IMR-90 (cell line): ENCODE measurements around the gene FBXL14. TPM values are rescaled to one million over a fixed set of nuclear protein-coding genes. Genes with fewer than 3 reads are reported as not detected.

Experiments used
- ATAC-seq: fragments of 200-7000 bp; cut with Tn5 transposase; 2 replicates; pipeline ENCODE4 v1.9.1; 2020; ENCODE audit warnings: low read depth, mild to moderate bottlenecking, moderate library complexity
- BruUV-seq: library from RNA; stranded (reverse); fragments of 400-500 nt; replicated peaks from 2 replicates; lab custom pipeline; 2021; lab: Mats Ljungman, UMichigan
- CTCF ChIA-PET: fragments of 300-600 bp; formaldehyde crosslinking; extraction: SDS; loops from one replicate; lab custom pipeline; 2021; ENCODE audit warnings: antibody characterized with exemption; lab: Yijun Ruan, JAX
- POLR2A ChIA-PET: fragments of 300-600 bp; sonication (Branson Sonifier 250); formaldehyde crosslinking; loops from one replicate; lab custom pipeline; 2022; ENCODE audit warnings: antibody characterized with exemption; ENCODE audit not compliant: unreplicated experiment; lab: Charles Lee
- DNase-seq: peaks from one replicate; pipeline ENCODE4 v3.0.0; 2013
- H2AFZ ChIP-seq: replicated peaks from 2 replicates; pipeline ENCODE3; 2013; ENCODE audit warnings: low read length, mild to moderate bottlenecking; ENCODE audit not compliant: poor library complexity
- H2AK5ac ChIP-seq: 2 replicates; pipeline ENCODE4 v1.6.1; 2013; ENCODE audit warnings: low read depth, low read length, inconsistent platforms
- H2AK9ac ChIP-seq: replicated peaks from 2 replicates; pipeline ENCODE3; 2013; ENCODE audit warnings: mild to moderate bottlenecking, low read depth, low read length, moderate library complexity; ENCODE audit not compliant: poor library complexity
- H2BK120ac ChIP-seq: 2 replicates; pipeline ENCODE4 v1.6.1; 2013; ENCODE audit warnings: low read depth, low read length, inconsistent platforms
- H2BK15ac ChIP-seq: 3 replicates; pipeline ENCODE4 v1.6.1; 2013; ENCODE audit warnings: low read depth, low read length, inconsistent platforms
- H2BK20ac ChIP-seq: 2 replicates; pipeline ENCODE4 v1.6.1; 2013; ENCODE audit warnings: low read depth, mild to moderate bottlenecking, inconsistent platforms, low read length, moderate library complexity
- H2BK5ac ChIP-seq: 2 replicates; pipeline ENCODE4 v1.6.1; 2013; ENCODE audit warnings: mild to moderate bottlenecking, low read depth, low read length, inconsistent platforms; ENCODE audit not compliant: poor library complexity, severe bottlenecking
- H3K14ac ChIP-seq: replicated peaks from 2 replicates; pipeline ENCODE4 v1.6.1; 2013; ENCODE audit warnings: low read depth, low read length, inconsistent platforms
- H3K18ac ChIP-seq: 2 replicates; pipeline ENCODE4 v1.6.1; 2013; ENCODE audit warnings: low read depth, low read length, control low read depth
- H3K23ac ChIP-seq: 2 replicates; pipeline ENCODE4 v1.6.1; 2013; ENCODE audit warnings: low read depth, low read length, inconsistent platforms
- H3K27ac ChIP-seq: 2 replicates; pipeline ENCODE4 v1.5.1; 2013; ENCODE audit warnings: mild to moderate bottlenecking, control low read depth, low read length; ENCODE audit not compliant: insufficient read depth
- H3K27me3 ChIP-seq: 2 replicates; pipeline ENCODE4 v1.6.1; 2013; ENCODE audit warnings: low read length; ENCODE audit not compliant: control insufficient read depth, insufficient read depth
- H3K36me3 ChIP-seq: 2 replicates; pipeline ENCODE4 v1.6.1; 2013; ENCODE audit warnings: low read length, mixed read lengths; ENCODE audit not compliant: control insufficient read depth, insufficient read depth
- H3K4ac ChIP-seq: 2 replicates; pipeline ENCODE4 v1.6.1; 2013; ENCODE audit warnings: low read depth, low read length, inconsistent platforms
- H3K4me1 ChIP-seq: 2 replicates; pipeline ENCODE4 v1.6.1; 2013; ENCODE audit warnings: low read length, mixed read lengths; ENCODE audit not compliant: control insufficient read depth, insufficient read depth
- H3K4me2 ChIP-seq: 2 replicates; pipeline ENCODE4 v1.6.1; 2013; ENCODE audit warnings: low read depth, mild to moderate bottlenecking, control low read depth, low read length, moderate library complexity
- H3K4me3 ChIP-seq: 2 replicates; pipeline ENCODE4 v1.5.1; 2013; ENCODE audit warnings: low read depth, mild to moderate bottlenecking, control low read depth, low read length, moderate library complexity; ENCODE audit not compliant: insufficient read depth
- H3K56ac ChIP-seq: 2 replicates; pipeline ENCODE4 v1.6.1; 2013; ENCODE audit warnings: low read length, inconsistent platforms; ENCODE audit not compliant: insufficient read depth; ENCODE audit errors: extremely low read depth
- H3K79me1 ChIP-seq, 2 experiments: 2 replicates each; pipeline ENCODE4 v1.6.1; 2013; ENCODE audit warnings: low read length in 2 of 2, inconsistent platforms in 1 of 2, low read depth in 1 of 2
- H3K9ac ChIP-seq: 2 replicates; pipeline ENCODE4 v1.6.1; 2013; ENCODE audit warnings: low read depth, low read length, control low read depth
- H3K9me1 ChIP-seq: 2 replicates; pipeline ENCODE4 v1.6.1; 2013; ENCODE audit warnings: low read length, inconsistent platforms; ENCODE audit not compliant: insufficient read depth
- H3K9me3 ChIP-seq: 2 replicates; pipeline ENCODE4 v1.6.1; 2013; ENCODE audit warnings: low read length; ENCODE audit not compliant: control insufficient read depth, insufficient read depth
- H4K20me1 ChIP-seq: 2 replicates; pipeline ENCODE4 v1.6.1; 2013; ENCODE audit warnings: low read length, inconsistent platforms; ENCODE audit not compliant: insufficient read depth
- H4K5ac ChIP-seq: 2 replicates; pipeline ENCODE4 v1.6.1; 2013; ENCODE audit warnings: mild to moderate bottlenecking, low read depth, low read length, control low read depth
- H4K8ac ChIP-seq, 2 experiments: 2 replicates each; pipeline ENCODE4 v1.6.1; 2013; ENCODE audit warnings: low read depth in 2 of 2, low read length in 2 of 2, control low read depth in 1 of 2, inconsistent platforms in 1 of 2
- H4K91ac ChIP-seq: 2 replicates; pipeline ENCODE4 v1.6.1; 2013; ENCODE audit warnings: low read depth, low read length, inconsistent platforms; ENCODE audit not compliant: insufficient read depth
- MAZ ChIP-seq: IDR thresholded peaks from 2 replicates; pipeline ENCODE4 v1.6.1; 2012; ENCODE audit warnings: low read depth, mild to moderate bottlenecking, low read length, improper control_type of control experiment, moderate library complexity, borderline replicate concordance
- WGBS, 2 experiments: methylation state at CpG; one replicate each; pipeline versions ENCODE4 v1.1.5 to v1.1.7; 2013; ENCODE audit warnings: missing lambda C conversion rate in 2 of 2; ENCODE audit not compliant: insufficient read length in 1 of 2; ENCODE audit errors: extremely low coverage in 2 of 2; 5-methylcytosine and 5-hydroxymethylcytosine counted together
- dilution Hi-C: fragments of 300-500 bp; cut with HindIII; formaldehyde crosslinking; loops from one replicate; pipeline ENCODE4 v1.14.3; 2018; ENCODE audit warnings: low sequenced_read_pairs; ENCODE audit not compliant: unreplicated experiment
- in situ Hi-C: fragments of 300-500 bp; cut with MboI; formaldehyde crosslinking; loops from 3 replicates; pipeline ENCODE4 v1.14.3; 2019; ENCODE audit warnings: low sequenced_read_pairs, inconsistent platforms, mixed read lengths
- intact Hi-C: fragments of 100-400 bp; cut with micrococcal nuclease; formaldehyde crosslinking; loops from 2 replicates; pipeline ENCODE4 v1.10.0; 2022
- polyA plus RNA-seq, 3 experiments: library from polyadenylated mRNA; depleted of rRNA; stranded (reverse); fragments of >200 nt; gene quantifications; 2 replicates each; pipeline ENCODE4 v1.2.3, GENCODE V29; 2012; ENCODE audit warnings: low replicate concordance in 1 of 3
- total RNA-seq: library from RNA; depleted of rRNA; stranded (reverse); fragments of >200 nt; gene quantifications from 2 replicates; pipeline ENCODE4 v1.2.3, GENCODE V29; 2012
- TF ChIP-seq, protein P1 (sequence below): fragments of 150-350 bp; IDR thresholded peaks from 2 replicates; pipeline ENCODE4 v1.6.1; 2016; ENCODE audit warnings: low read depth, mild to moderate bottlenecking, low read length, moderate library complexity, borderline replicate concordance

FBXL14 gene
- total and polyA plus RNA-seq, 2 of the 4 experiments (the other 2 are of a cell fraction), result 4.7 to 7.3 TPM

DNA sequence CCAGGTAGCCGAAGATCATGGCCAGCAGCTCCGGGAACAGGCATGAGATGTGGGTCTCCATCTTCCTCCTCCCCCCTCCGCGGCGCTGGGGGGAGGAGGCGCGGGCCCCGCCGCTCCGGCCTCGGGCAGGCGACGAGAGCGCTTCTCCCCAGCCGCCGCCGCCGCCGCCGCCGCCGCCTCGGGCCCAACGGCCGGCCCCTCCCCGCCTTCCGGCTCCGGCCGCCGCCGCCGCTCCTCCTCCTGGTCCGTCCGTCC lies 448 bp downstream of the FBXL14 start:
- H2AFZ ChIP-seq, result peak overlapping the region; percentile 84

More for the DNA sequence above, 448 bp downstream of the FBXL14 start:
- Histone ChIP-seq H3K36me3 (no peaks in the 10 kb centered on the region), H2BK20ac (no peak overlapping the region), H3K9me1 (peaks cover 13% of the 10 kb centered on the region; the same call in 1 of the 2 replicates), H3K4me1 (peaks cover 20% of the 10 kb centered on the region), H4K20me1 (peaks cover 54% of the 10 kb centered on the region), H3K23ac (no peak overlapping the region), H3K9ac (peak overlapping the region; percentile 59), H2BK120ac (no peak overlapping the region), H3K79me1 (peaks cover 33 to 73% of the 10 kb centered on the region in 2 experiments), H2BK15ac (no peak overlapping the region), H3K27me3 (no peaks in the 10 kb centered on the region), H2AK9ac (peak overlapping the region; percentile 91), H4K91ac (peak overlapping the region; percentile 5; the same call in 1 of the 2 replicates), H3K4me3 (peak overlapping the region; percentile 90), H4K8ac (no peak overlapping the region; a peak in 1 of 4 replicates), H2AK5ac (no peak overlapping the region), H3K9me3 (no peaks in the 10 kb centered on the region), H4K5ac (no peak overlapping the region), H3K18ac (no peak overlapping the region), H3K14ac (0 out of 2 replicates have a peak overlapping the region, but pooled peaks have one; percentile 46), H3K4ac (no peak overlapping the region), H3K4me2 (peak overlapping the region; percentile 80), H3K56ac (peak overlapping the region; percentile 17; the same call in 1 of the 2 replicates), H2BK5ac (peak overlapping the region; percentile 78), H3K27ac (peak overlapping the region; percentile 46)
- dilution Hi-C loops, result no loop called here
- ChIA-PET POLR2A (no interaction called here), CTCF (no interaction called here)
- TF ChIP-seq MAZ, result peak; percentile 45; the same call in 1 of the 2 replicates
- TF ChIP-seq, protein P1, sequence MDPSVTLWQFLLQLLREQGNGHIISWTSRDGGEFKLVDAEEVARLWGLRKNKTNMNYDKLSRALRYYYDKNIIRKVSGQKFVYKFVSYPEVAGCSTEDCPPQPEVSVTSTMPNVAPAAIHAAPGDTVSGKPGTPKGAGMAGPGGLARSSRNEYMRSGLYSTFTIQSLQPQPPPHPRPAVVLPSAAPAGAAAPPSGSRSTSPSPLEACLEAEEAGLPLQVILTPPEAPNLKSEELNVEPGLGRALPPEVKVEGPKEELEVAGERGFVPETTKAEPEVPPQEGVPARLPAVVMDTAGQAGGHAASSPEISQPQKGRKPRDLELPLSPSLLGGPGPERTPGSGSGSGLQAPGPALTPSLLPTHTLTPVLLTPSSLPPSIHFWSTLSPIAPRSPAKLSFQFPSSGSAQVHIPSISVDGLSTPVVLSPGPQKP, result no peak
- BruUV-seq, result no TSS peak
- WGBS, 2 experiments, result 3% methylated on average over 16 of the region's 34 CpGs; no CpG with 5 or more reads in 1 of the 2 experiments
- ATAC-seq (no peak), DNase-seq (no peak)
- in situ Hi-C loops, result loop anchor here (25.0 kb wide), 1 partner anchor 682 kb away; no protein-coding TSS in a partner anchor
- intact Hi-C loops, result no loop called here
